ENCODE measurements around the gene PRR30.

The PRR30 gene

DNA sequence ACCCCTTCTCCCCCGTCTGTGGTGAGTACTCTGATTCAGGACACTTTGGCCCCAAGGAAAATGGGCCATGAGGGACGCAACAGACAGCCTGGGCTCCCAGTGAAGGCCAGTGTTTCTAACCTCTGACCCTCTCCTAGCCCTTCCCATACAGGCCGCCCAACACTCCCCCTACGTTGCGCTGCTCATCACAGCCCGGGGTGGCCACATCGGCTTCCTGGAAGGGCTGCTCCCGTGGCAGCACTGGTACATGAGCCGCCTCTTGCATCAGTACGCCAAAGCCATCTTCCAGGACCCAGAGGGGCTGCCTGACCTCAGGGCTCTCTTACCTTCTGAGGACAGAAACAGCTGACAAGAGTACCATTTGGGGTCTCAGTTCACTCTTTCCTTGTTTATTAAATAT, 8.8 kb downstream of the PRR30 start:
- H4K91ac ChIP-seq (ENCODE audit: low read depth, low read length) = no peak overlapping the region
- H3K4me1 ChIP-seq (ENCODE audit: control insufficient read depth in 1 of 2, insufficient read depth in 2 of 2, low read length in 2 of 2) = peaks cover 7 to 8% of the 10 kb centered on the region in 2 experiments
- no peak overlapping the region for H4K8ac ChIP-seq (ENCODE audit: low read depth, low read length)
- H3K4me2 ChIP-seq (ENCODE audit: low read length) = no peak overlapping the region
- peaks cover 35 to 40% of the 10 kb centered on the region in 2 experiments for H3K36me3 ChIP-seq (ENCODE audit: control insufficient read depth in 1 of 2, insufficient read depth in 2 of 2, low read length in 2 of 2)
- no peak overlapping the region for H2BK120ac ChIP-seq (ENCODE audit: insufficient read depth, low read length, poor library complexity)
- H3K27ac ChIP-seq (ENCODE audit: low read depth, low read length) = no peak overlapping the region
- H3K9ac ChIP-seq (ENCODE audit: low read length) = no peak overlapping the region
- no peak overlapping the region for H3K23ac ChIP-seq (ENCODE audit: low read length)
- no peak overlapping the region for H2AK5ac ChIP-seq (ENCODE audit: low read length)
- no peak overlapping the region for H3K4me3 ChIP-seq (ENCODE audit: low read depth, low read length)
- no peak overlapping the region for H3K18ac ChIP-seq (ENCODE audit: low read length)
- WGBS (ENCODE audit: extremely low coverage, insufficient coverage, insufficient read length) = no CpG with 5 or more reads among the region's 10 CpGs
- no peak overlapping the region for H2AFZ ChIP-seq (ENCODE audit: insufficient read depth, low read length, poor library complexity)
- peaks cover 9% of the 10 kb centered on the region for H3K79me2 ChIP-seq (ENCODE audit: control insufficient read depth, insufficient read depth, low read length, poor library complexity)
- no peak overlapping the region for H2BK12ac ChIP-seq (ENCODE audit: low read length)
- no peak overlapping the region for H2BK5ac ChIP-seq (ENCODE audit: low read depth, low read length, poor library complexity)
- no peak overlapping the region for H4K12ac ChIP-seq (ENCODE audit: low read depth, low read length)
- no peak overlapping the region for H3K14ac ChIP-seq (ENCODE audit: low read length)
- no peak for DNase-seq
- no peak overlapping the region for H3K4ac ChIP-seq (ENCODE audit: low read depth, low read length)
- peaks cover 6% of the 10 kb centered on the region for H3K79me1 ChIP-seq (ENCODE audit: low read length)
- H3K27me3 ChIP-seq (ENCODE audit: insufficient read depth, low read length) = no peaks in the 10 kb centered on the region
- H3K9me3 ChIP-seq (ENCODE audit: insufficient read depth, low read depth, low read length) = no peaks in the 10 kb centered on the region

DNA sequence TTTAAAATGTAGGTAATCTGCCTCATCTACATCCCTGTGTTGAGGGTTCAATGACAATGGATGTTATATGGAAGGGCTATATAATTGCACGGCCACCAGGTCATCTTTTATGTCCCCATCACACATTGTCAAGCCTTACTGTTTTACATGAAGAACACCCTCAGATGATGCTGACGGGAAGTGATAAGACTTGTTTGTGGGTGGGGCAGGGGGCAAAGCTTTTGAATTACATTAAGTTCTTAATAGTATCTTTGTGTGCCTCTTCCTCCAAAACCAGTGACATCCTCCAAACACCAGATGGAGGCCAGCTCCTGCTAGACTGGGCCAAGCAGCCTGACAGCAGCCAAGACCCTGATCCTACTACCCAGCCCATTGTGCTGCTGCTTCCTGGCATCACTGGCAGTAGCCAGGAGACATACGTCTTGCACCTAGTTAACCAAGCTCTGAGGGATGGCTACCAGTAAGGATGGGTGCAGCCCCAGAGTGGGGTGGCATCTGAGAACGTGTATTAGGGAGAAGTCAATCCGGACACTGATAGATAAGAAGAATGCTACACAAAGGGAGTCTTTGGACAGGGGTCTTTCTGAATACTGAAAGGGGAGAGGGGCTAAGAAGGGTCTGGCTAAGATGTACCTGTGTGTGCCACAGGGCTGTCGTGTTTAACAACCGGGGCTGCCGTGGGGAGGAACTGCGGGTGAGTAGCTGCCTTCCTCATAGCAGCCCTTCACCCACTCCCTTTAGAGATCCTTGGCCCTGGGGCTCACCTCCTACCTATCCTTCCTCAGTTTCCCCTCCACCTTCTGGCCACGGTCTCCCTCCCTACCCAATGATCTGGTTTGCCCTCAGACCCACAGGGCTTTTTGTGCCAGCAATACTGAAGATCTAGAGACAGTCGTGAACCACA, 10.3 kb downstream of the PRR30 start:
- no peak overlapping the region for H3K18ac ChIP-seq (ENCODE audit: low read length)
- H3K9me3 ChIP-seq (ENCODE audit: insufficient read depth, low read depth, low read length) = no peaks in the 10 kb centered on the region
- H3K4me2 ChIP-seq (ENCODE audit: low read length) = no peak overlapping the region
- no peak overlapping the region for H4K8ac ChIP-seq (ENCODE audit: low read depth, low read length)
- H3K4me1 ChIP-seq (ENCODE audit: control insufficient read depth in 1 of 2, insufficient read depth in 2 of 2, low read length in 2 of 2) = peaks cover 3 to 7% of the 10 kb centered on the region in 2 experiments
- no peak overlapping the region for H2BK5ac ChIP-seq (ENCODE audit: low read depth, low read length, poor library complexity)
- no peak overlapping the region for H2AFZ ChIP-seq (ENCODE audit: insufficient read depth, low read length, poor library complexity)
- no peak for DNase-seq
- peaks cover under 1% of the 10 kb centered on the region for H3K79me1 ChIP-seq (ENCODE audit: low read length)
- H3K79me2 ChIP-seq (ENCODE audit: control insufficient read depth, insufficient read depth, low read length, poor library complexity) = peaks cover 4% of the 10 kb centered on the region
- no peak overlapping the region for H3K9ac ChIP-seq (ENCODE audit: low read length)
- H3K27ac ChIP-seq (ENCODE audit: low read depth, low read length) = no peak overlapping the region
- peaks cover 35 to 40% of the 10 kb centered on the region in 2 experiments for H3K36me3 ChIP-seq (ENCODE audit: control insufficient read depth in 1 of 2, insufficient read depth in 2 of 2, low read length in 2 of 2)
- H3K23ac ChIP-seq (ENCODE audit: low read length) = no peak overlapping the region
- no CpG with 5 or more reads among the region's 11 CpGs for WGBS (ENCODE audit: extremely low coverage, insufficient coverage, insufficient read length)
- H3K4ac ChIP-seq (ENCODE audit: low read depth, low read length) = no peak overlapping the region
- H2BK120ac ChIP-seq (ENCODE audit: insufficient read depth, low read length, poor library complexity) = no peak overlapping the region
- no peak overlapping the region for H2BK12ac ChIP-seq (ENCODE audit: low read length)
- H4K12ac ChIP-seq (ENCODE audit: low read depth, low read length) = no peak overlapping the region
- no peak overlapping the region for H3K4me3 ChIP-seq (ENCODE audit: low read depth, low read length)
- no peak overlapping the region for H4K91ac ChIP-seq (ENCODE audit: low read depth, low read length)
- no peak overlapping the region for H2AK5ac ChIP-seq (ENCODE audit: low read length)
- peaks cover 3% of the 10 kb centered on the region for H3K27me3 ChIP-seq (ENCODE audit: insufficient read depth, low read length)
- H3K14ac ChIP-seq (ENCODE audit: low read length) = no peak overlapping the region

DNA sequence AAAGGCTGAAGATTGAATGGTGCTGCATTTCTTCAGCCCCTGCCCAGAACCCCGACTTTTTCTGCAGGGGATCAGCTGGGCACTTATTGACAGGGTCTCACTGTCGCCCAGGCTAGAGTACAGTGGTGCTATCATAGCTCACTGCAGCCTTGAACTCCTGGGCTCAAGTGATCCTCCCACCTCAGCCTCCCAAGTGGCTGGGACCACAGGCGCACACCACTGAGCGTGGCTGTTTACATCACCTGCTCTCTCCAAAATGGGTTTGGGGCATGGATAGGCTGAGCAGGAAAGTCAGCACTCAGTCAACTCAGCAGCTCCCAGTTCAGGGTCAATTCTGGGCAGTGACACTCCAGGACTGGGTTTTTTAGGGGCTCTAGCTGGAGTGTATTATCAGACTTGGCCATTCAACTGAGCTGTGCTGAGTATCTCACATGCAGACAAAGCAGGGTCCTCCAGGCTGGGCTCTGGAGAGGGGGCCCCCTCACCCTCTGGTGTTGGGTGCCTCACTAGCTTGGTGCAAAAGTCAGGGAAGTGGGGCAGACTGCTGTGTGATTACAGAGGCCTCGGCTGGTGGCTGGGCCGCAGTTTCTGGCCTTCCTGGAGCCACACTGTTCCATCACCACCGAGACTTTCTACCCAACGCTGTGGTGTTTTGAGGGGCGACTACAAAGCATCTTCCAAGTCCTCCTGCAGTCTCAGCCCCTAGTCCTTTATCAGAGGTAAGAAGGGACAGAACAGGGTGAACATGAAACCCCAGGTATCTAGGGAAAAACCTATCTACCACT, 11.1 kb downstream of the PRR30 start:
- Histone ChIP-seq H3K4me3 (ENCODE audit: low read depth, low read length) (no peak overlapping the region), H2AFZ (ENCODE audit: insufficient read depth, low read length, poor library complexity) (no peak overlapping the region), H2BK12ac (ENCODE audit: low read length) (no peak overlapping the region), H3K14ac (ENCODE audit: low read length) (no peak overlapping the region), H4K91ac (ENCODE audit: low read depth, low read length) (no peak overlapping the region), H4K12ac (ENCODE audit: low read depth, low read length) (no peak overlapping the region), H3K27me3 (ENCODE audit: insufficient read depth, low read length) (peaks cover 10% of the 10 kb centered on the region), H2BK120ac (ENCODE audit: insufficient read depth, low read length, poor library complexity) (no peak overlapping the region), H3K9ac (ENCODE audit: low read length) (no peak overlapping the region), H2AK5ac (ENCODE audit: low read length) (no peak overlapping the region), H3K4me2 (ENCODE audit: low read length) (no peak overlapping the region), H3K79me2 (ENCODE audit: control insufficient read depth, insufficient read depth, low read length, poor library complexity) (no peaks in the 10 kb centered on the region), H3K4me1 (ENCODE audit: control insufficient read depth in 1 of 2, insufficient read depth in 2 of 2, low read length in 2 of 2) (peaks cover 2 to 8% of the 10 kb centered on the region in 2 experiments), H2BK5ac (ENCODE audit: low read depth, low read length, poor library complexity) (no peak overlapping the region), H3K36me3 (ENCODE audit: control insufficient read depth in 1 of 2, insufficient read depth in 2 of 2, low read length in 2 of 2) (peaks cover 34 to 36% of the 10 kb centered on the region in 2 experiments), H3K9me3 (ENCODE audit: insufficient read depth, low read depth, low read length) (peaks cover 2% of the 10 kb centered on the region), H3K79me1 (ENCODE audit: low read length) (no peaks in the 10 kb centered on the region), H4K8ac (ENCODE audit: low read depth, low read length) (no peak overlapping the region), H3K27ac (ENCODE audit: low read depth, low read length) (no peak overlapping the region), H3K23ac (ENCODE audit: low read length) (no peak overlapping the region), H3K18ac (ENCODE audit: low read length) (no peak overlapping the region), H3K4ac (ENCODE audit: low read depth, low read length) (no peak overlapping the region)
- no peak for DNase-seq
- no CpG with 5 or more reads among the region's 9 CpGs for WGBS (ENCODE audit: extremely low coverage, insufficient coverage, insufficient read length)

DNA sequence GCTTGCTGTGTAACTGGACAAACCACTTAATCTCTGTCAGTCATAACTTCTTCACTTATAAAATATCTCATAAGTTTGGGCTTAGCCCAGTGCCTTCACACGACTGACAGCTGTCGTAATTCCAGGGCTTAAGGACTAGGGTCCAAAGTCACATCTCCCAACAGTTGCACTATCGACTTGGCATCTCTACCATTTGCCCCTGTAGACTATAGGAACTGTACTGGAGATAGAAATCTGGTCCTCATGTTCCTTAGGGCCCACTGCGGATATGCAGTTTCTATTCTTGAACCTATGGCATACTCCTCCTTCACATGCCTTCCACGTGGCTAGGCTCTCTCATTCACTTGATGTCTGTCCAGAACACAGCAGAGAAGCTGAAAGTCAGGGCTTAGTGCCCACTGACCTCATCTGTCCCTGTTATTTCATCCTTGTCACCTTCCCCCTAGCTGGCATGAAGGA, 12.9 kb downstream of the PRR30 start:
- Histone ChIP-seq H2BK120ac (ENCODE audit: insufficient read depth, low read length, poor library complexity) (no peak overlapping the region), H3K18ac (ENCODE audit: low read length) (no peak overlapping the region), H3K14ac (ENCODE audit: low read length) (no peak overlapping the region), H4K91ac (ENCODE audit: low read depth, low read length) (no peak overlapping the region), H2BK12ac (ENCODE audit: low read length) (no peak overlapping the region), H3K23ac (ENCODE audit: low read length) (no peak overlapping the region), H2AFZ (ENCODE audit: insufficient read depth, low read length, poor library complexity) (no peak overlapping the region), H3K4me2 (ENCODE audit: low read length) (no peak overlapping the region), H3K79me2 (ENCODE audit: control insufficient read depth, insufficient read depth, low read length, poor library complexity) (no peaks in the 10 kb centered on the region), H3K36me3 (ENCODE audit: control insufficient read depth in 1 of 2, insufficient read depth in 2 of 2, low read length in 2 of 2) (peaks cover 16 to 18% of the 10 kb centered on the region in 2 experiments), H3K9ac (ENCODE audit: low read length) (no peak overlapping the region), H3K9me3 (ENCODE audit: insufficient read depth, low read depth, low read length) (peaks cover 2% of the 10 kb centered on the region), H3K4me1 (ENCODE audit: control insufficient read depth in 1 of 2, insufficient read depth in 2 of 2, low read length in 2 of 2) (peaks cover 2 to 6% of the 10 kb centered on the region in 2 experiments), H2AK5ac (ENCODE audit: low read length) (no peak overlapping the region), H4K12ac (ENCODE audit: low read depth, low read length) (no peak overlapping the region), H2BK5ac (ENCODE audit: low read depth, low read length, poor library complexity) (no peak overlapping the region), H3K27me3 (ENCODE audit: insufficient read depth, low read length) (peaks cover 15% of the 10 kb centered on the region), H3K4me3 (ENCODE audit: low read depth, low read length) (no peak overlapping the region), H3K79me1 (ENCODE audit: low read length) (no peaks in the 10 kb centered on the region), H4K8ac (ENCODE audit: low read depth, low read length) (no peak overlapping the region), H3K27ac (ENCODE audit: low read depth, low read length) (no peak overlapping the region), H3K4ac (ENCODE audit: low read depth, low read length) (no peak overlapping the region)
- no peak for DNase-seq
- no CpG with 5 or more reads among the region's 5 CpGs for WGBS (ENCODE audit: extremely low coverage, insufficient coverage, insufficient read length)
